Measurements from ENCODE around the gene USP46.

USP46 gene

GRCh38 chr4:52568351-52568750 is 90.8 kb downstream of the USP46 start:
- no peak for DNase-seq

DNA sequence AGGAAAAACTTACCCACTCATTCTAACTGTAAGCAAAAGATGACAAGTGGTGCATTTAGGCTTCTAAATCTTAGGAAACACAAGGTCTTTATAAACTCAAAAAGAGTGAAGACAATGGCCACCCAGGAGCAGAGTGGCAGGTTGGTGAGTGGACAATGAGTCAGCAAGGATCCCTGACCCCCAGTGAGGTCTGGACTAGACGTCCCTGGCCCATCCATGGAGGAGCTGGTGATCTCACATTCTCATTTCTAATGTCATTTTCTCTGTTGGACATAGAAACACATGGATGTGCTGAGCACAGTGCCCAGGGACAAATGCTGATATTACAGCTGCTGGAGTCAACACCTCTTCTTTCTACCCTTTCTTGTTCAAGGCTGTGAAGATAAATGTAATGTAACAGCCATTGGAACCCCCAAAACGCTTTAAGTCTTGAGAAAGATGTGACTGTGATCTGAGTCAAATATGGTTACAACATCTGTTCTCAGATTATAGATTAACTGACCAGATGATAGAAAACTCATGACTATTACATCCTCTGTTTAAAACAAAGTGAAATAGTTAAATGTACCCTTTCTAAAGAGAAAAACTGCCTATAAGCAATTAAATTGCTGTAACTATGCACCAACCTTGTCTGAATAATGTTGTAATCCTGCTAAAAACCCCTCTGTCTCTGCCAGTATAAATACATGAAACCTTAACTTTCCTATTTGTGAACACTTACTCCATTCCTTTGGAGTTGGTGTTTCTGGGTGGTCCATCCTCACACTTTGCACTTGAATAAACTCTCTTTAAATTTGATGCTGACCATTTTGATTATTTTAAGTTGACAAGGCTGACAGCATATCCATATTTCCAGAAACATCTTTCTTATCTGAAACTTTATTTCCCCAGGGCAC is 92.7 kb downstream of the USP46 start:
- no peak for DNase-seq

- DNase-seq: no peak
Measured at GRCh38 chr4:52560844-52561280, 98.2 kb downstream of the USP46 start.

GRCh38 chr4:52555356-52555716 is 103.8 kb downstream of the USP46 start:
- no peak for DNase-seq

GRCh38 chr4:52554612-52555355 is 104.3 kb downstream of the USP46 start:
- no peak for DNase-seq

DNA sequence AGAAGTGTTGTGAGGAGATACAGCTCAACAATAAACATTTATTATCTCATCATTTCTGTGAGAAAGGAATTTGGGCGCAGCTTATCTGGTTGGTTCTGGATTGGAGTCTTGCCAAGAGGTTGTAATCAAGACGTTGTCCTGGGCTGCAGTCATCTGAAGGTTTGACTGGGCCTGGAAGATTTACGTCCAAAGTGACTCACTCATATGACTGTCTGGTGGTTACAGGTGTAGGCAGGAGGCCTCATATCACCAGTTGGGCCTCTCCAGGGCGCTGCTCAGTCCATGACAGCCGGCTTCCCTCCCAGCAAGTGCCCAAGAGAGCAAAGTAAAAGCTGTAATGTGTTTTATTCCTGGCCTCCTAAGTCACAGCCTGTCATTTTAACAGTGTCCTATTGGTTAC is 106.3 kb downstream of the USP46 start:
- no peak for DNase-seq

GRCh38 chr4:52551487-52551886 is 107.6 kb downstream of the USP46 start:
- no peak for DNase-seq

- DNase-seq: no peak
Measured at GRCh38 chr4:52550186-52550585, 108.9 kb downstream of the USP46 start.

DNA sequence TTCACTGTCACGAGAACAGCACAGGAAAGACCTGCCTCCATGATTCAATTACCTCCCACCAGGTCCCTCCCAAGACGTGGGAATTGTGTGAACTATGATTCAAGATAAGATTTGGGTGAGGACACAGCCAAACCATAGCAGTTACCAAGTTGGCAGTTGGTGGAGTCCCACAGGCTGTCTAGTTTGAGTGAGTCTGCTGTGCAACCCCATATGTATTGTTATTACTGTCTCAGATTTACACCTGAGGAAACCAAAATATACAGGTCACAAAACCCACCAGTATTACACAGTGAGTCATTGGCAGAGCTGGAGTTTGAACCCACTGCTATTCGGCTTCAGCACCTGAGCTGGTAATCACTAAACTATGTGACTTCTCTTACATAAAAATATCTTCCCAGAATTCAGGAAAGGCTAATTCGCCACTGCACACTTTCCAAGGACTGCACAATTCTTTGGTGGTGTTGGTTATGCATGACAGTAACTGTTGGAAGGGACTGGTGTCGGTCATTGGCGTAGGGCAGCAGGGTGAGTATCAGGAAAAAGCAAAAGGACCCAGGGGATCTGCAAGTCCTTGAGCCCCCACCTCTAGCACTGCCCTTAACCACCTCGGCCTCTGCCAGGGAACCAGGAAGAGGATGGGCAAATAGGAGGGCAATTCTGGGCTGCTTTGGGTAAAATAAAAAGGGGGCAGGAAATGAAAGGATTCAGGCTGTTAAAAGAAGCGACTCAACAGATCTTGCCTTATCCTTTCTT is 110.1 kb downstream of the USP46 start:
- DNase-seq: no peak

DNA sequence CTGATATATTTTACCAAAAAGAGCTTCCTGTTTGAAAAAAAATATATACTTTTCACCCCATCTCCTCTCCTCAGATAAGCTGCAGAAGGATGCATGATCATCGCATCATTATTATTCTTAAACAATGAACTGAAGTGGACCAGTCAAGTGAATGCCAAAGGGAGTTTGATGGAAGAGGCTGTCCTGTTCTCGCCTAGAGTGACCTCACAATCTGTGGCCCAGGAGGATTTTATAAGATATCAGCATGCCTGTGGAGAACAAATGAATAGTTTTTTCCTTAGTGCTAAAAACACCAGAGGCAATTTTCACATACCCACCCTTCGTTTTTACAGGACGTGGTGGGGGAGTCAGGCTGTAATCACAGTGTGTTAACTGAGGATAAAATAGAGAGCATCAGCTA is 112.7 kb downstream of the USP46 start:
- DNase-seq: no peak

- peak; percentile 61 for DNase-seq
Measured at GRCh38 chr4:52545099-52546069, 113.7 kb downstream of the USP46 start.
